ENCODE results near the gene RWDD4. TPM values are rescaled to one million over a fixed set of nuclear protein-coding genes. Genes with fewer than 3 reads are reported as not detected.

Gene RWDD4
- total RNA-seq, 4 donors from 2014 or later, result 4.1 to 16.9 (median 11.6) TPM

DNA sequence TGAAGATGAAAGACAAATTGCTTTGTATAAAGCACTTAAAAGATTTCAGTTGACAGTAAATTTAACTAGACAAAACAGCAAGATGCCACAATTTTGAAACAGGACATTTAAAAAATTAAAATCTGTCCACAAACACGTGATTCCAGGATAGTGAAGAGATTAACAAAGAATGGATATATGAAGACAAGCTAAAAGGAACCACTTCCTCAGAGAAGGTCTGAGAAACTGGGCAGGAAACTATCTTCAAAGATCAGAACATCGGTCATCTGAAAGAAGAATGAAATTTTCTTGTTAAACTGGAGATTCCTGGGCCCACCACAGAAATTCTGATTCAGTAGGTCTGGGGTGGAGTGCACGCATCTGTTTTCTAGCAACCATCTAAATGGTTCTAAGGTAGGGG, 1.4 kb downstream of the RWDD4 start:
- peaks cover 0 to 6% (median 0%) of the 10 kb centered on the region in 4 donors for H3K36me3 ChIP-seq
- no peak for DNase-seq
- WGBS, 2 donors (ENCODE audit: low coverage in 1 of 2), result 75 to 79% methylated on average over 3 of the region's 3 CpGs
- intact Hi-C loops (cut with DNase I; ENCODE audit: low total_unique reads), result no loop called here
- peaks cover 5 to 32% (median 19%) of the 10 kb centered on the region in 4 donors for H3K4me1 ChIP-seq
- TF ChIP-seq, protein P1, sequence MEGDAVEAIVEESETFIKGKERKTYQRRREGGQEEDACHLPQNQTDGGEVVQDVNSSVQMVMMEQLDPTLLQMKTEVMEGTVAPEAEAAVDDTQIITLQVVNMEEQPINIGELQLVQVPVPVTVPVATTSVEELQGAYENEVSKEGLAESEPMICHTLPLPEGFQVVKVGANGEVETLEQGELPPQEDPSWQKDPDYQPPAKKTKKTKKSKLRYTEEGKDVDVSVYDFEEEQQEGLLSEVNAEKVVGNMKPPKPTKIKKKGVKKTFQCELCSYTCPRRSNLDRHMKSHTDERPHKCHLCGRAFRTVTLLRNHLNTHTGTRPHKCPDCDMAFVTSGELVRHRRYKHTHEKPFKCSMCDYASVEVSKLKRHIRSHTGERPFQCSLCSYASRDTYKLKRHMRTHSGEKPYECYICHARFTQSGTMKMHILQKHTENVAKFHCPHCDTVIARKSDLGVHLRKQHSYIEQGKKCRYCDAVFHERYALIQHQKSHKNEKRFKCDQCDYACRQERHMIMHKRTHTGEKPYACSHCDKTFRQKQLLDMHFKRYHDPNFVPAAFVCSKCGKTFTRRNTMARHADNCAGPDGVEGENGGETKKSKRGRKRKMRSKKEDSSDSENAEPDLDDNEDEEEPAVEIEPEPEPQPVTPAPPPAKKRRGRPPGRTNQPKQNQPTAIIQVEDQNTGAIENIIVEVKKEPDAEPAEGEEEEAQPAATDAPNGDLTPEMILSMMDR (IDR thresholded peaks at IDR 0.05), result no peak
- TF ChIP-seq POLR2A (IDR thresholded peaks at IDR 0.05) (no peak), EP300 (IDR thresholded peaks at IDR 0.05; ENCODE audit: low read depth) (no peak), POLR2AphosphoS5 (IDR thresholded peaks at IDR 0.05) (no peak)
- no peak overlapping the region for H3K27ac ChIP-seq
- in situ Hi-C loops (cut with MboI; ENCODE audit: low pct_ligation_motif_present in 1 of 4, low pct_unique_long_range_greater_than_20kb in 1 of 4, low sequenced_read_pairs in 3 of 4), result loop anchor here in 2 of 4 donors (10.0 to 25.0 kb wide), 2 partner anchors 153 to 195 kb away; partner anchors contain the start of gene ING2 (in 1 of the 2)
- H3K27me3 ChIP-seq, result no peaks in the 10 kb centered on the region
- H3K9me3 ChIP-seq, result no peaks in the 10 kb centered on the region
- H3K4me3 ChIP-seq, result peak overlapping the region in 1 of 4 donors; percentile 94

DNA sequence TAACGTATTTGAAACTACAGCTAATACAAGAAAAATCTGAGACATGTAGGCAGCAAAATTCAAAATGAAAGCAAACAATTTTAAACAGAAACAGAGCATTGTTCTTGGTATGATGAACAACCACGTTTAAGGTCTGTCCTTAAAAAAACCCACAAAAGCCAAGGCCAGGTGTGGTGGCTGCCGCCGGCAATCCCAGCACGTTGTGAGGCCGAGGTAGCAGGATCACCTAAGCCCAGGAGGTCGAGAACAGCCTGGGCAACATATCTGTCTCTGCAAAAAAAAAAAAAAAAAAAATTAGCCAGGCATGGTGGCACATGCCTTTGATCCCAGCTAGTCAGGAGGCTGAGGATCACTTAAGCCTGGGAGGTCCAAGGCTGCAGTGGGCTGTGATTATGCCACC, 13.7 kb downstream of the RWDD4 start:
- intact Hi-C loops (cut with DNase I; ENCODE audit: low total_unique reads) (no loop called here), in situ Hi-C loops (cut with MboI; ENCODE audit: low pct_ligation_motif_present in 1 of 4, low pct_unique_long_range_greater_than_20kb in 1 of 4, low sequenced_read_pairs in 3 of 4) (no loop called here)
- H3K27ac ChIP-seq, result no peak overlapping the region
- DNase-seq, result no peak
- TF ChIP-seq POLR2A (IDR thresholded peaks at IDR 0.05), result no peak
- no peak for TF ChIP-seq POLR2AphosphoS5 (IDR thresholded peaks at IDR 0.05)
- TF ChIP-seq, protein P1 (IDR thresholded peaks at IDR 0.05), result no peak
- no peak for TF ChIP-seq EP300 (IDR thresholded peaks at IDR 0.05; ENCODE audit: low read depth)
- no peaks in the 10 kb centered on the region for H3K27me3 ChIP-seq
- no peaks in the 10 kb centered on the region for H3K4me1 ChIP-seq
- H3K4me3 ChIP-seq, result no peak overlapping the region
- peaks cover 0 to 59% (median 15%) of the 10 kb centered on the region in 4 donors for H3K36me3 ChIP-seq
- 50 to 87% methylated on average over 1 to 7 of the region's 7 CpGs for WGBS, 2 donors (ENCODE audit: low coverage in 1 of 2)
- H3K9me3 ChIP-seq, result no peaks in the 10 kb centered on the region

DNA sequence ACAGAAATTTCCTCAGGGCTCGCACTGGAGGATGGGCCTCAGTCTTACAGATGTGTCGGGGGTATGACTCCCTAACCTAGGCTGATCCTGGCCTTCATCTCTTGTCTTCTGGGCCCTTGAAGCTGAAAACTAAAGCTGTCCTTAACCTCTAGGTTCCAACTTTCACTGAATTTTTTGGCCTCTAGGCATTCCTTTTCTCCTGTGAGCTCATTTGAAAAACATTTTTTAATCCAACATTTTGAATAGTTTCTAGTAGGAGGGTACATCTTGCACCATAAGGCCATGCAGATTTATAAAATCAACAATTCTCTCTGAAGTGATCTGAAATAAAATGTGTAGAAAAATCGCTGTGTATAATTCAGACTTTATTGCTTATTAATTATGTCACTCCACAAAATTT, 19.7 kb downstream of the RWDD4 start:
- Histone ChIP-seq H3K4me3 (no peak overlapping the region), H3K9me3 (no peaks in the 10 kb centered on the region), H3K27ac (no peak overlapping the region), H3K36me3 (peaks cover 0 to 4% (median 0%) of the 10 kb centered on the region in 4 donors), H3K4me1 (peaks cover 0 to 9% (median 2%) of the 10 kb centered on the region in 4 donors), H3K27me3 (no peaks in the 10 kb centered on the region)
- TF ChIP-seq, protein P1 (IDR thresholded peaks at IDR 0.05), result no peak
- TF ChIP-seq POLR2AphosphoS5 (IDR thresholded peaks at IDR 0.05) (no peak), EP300 (IDR thresholded peaks at IDR 0.05; ENCODE audit: low read depth) (no peak), POLR2A (IDR thresholded peaks at IDR 0.05) (no peak)
- intact Hi-C loops (cut with DNase I; ENCODE audit: low total_unique reads), result no loop called here
- no peak for DNase-seq
- in situ Hi-C loops (cut with MboI; ENCODE audit: low pct_ligation_motif_present in 1 of 4, low pct_unique_long_range_greater_than_20kb in 1 of 4, low sequenced_read_pairs in 3 of 4), result no loop called here
- WGBS, 2 donors (ENCODE audit: low coverage in 1 of 2), result 81 to 85% methylated on average over 3 of the region's 3 CpGs

DNA sequence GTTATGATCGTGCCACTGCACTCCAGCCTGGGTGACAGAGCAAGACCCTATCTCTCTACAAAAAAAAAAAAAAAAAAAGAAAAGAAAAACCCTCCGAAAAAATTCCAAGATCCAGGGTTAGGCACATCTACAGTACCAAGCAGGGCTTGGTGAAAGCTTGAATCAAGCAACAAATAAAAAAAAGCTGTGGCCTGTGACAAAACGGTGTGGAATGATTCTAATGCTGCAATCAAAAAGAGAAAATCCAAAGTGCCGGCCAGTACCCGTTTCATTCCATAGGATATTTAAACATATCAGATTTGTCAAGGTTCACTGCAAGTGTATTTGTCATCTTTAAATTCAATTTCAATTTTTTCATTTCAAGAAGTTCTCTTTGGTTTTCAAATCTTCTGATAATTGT, 20.5 kb downstream of the RWDD4 start:
- 62 to 91% methylated on average over 3 to 5 of the region's 5 CpGs for WGBS, 2 donors (ENCODE audit: low coverage in 1 of 2)
- in situ Hi-C loops (cut with MboI; ENCODE audit: low pct_ligation_motif_present in 1 of 4, low pct_unique_long_range_greater_than_20kb in 1 of 4, low sequenced_read_pairs in 3 of 4), result no loop called here
- intact Hi-C loops (cut with DNase I; ENCODE audit: low total_unique reads), result no loop called here

DNA sequence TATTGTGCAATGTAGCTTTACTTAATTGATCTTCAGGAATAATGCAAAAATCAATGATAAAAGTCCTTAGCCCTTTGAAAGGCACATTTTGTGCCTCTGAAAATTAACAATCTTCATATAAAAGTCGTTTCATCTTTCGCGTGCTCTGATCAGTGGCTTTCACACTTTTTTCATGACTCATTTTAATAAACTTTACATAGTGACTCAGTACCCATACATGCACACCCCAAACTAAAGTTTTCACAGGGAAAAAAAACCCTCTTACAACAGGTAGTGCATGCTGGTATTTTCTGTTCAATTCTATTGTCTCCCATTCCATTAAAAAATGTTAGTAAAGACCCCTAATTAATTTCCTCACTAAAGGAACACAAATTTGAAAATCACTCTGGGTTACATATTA, 21.5 kb downstream of the RWDD4 start:
- H3K4me3 ChIP-seq, result peak overlapping the region in 1 of 4 donors; percentile 26
- H3K27me3 ChIP-seq, result no peaks in the 10 kb centered on the region
- H3K4me1 ChIP-seq, result peaks cover 0 to 9% (median 2%) of the 10 kb centered on the region in 4 donors
- H3K36me3 ChIP-seq, result no peaks in the 10 kb centered on the region
- DNase-seq, result no peak
- intact Hi-C loops (cut with DNase I; ENCODE audit: low total_unique reads) (no loop called here), in situ Hi-C loops (cut with MboI; ENCODE audit: low pct_ligation_motif_present in 1 of 4, low pct_unique_long_range_greater_than_20kb in 1 of 4, low sequenced_read_pairs in 3 of 4) (no loop called here)
- H3K27ac ChIP-seq, result no peak overlapping the region
- no peak for TF ChIP-seq POLR2AphosphoS5 (IDR thresholded peaks at IDR 0.05)
- TF ChIP-seq POLR2A (IDR thresholded peaks at IDR 0.05), result no peak
- no peak for TF ChIP-seq EP300 (IDR thresholded peaks at IDR 0.05; ENCODE audit: low read depth)
- TF ChIP-seq, protein P1 (IDR thresholded peaks at IDR 0.05), result no peak
- WGBS, 2 donors (ENCODE audit: low coverage in 1 of 2), result 28 to 37% methylated on average over 3 of the region's 3 CpGs
- H3K9me3 ChIP-seq, result no peaks in the 10 kb centered on the region

More for the DNA sequence above, 20.5 kb downstream of the RWDD4 start:
- no peaks in the 10 kb centered on the region for H3K36me3 ChIP-seq
- H3K4me3 ChIP-seq, result no peak overlapping the region
- no peaks in the 10 kb centered on the region for H3K27me3 ChIP-seq
- DNase-seq, result no peak
- H3K9me3 ChIP-seq, result no peaks in the 10 kb centered on the region
- no peak overlapping the region for H3K27ac ChIP-seq
- H3K4me1 ChIP-seq, result peaks cover 0 to 9% (median 2%) of the 10 kb centered on the region in 4 donors
- no peak for TF ChIP-seq EP300 (IDR thresholded peaks at IDR 0.05; ENCODE audit: low read depth)
